Measurements from ENCODE around the gene FCGR3B. TPM values are rescaled to one million over a fixed set of nuclear protein-coding genes. Genes with fewer than 3 reads are reported as not detected.
A peak's percentile ranks its signal among the peaks of the same experiment; 100 is the strongest.
"Not testable (repeated sequence)": the region's sequence is repeated elsewhere in the genome, so short reads cannot be mapped to it uniquely, and the experiment has no call there.

Gene FCGR3B
- total RNA-seq, 1 donor = not detected

DNA sequence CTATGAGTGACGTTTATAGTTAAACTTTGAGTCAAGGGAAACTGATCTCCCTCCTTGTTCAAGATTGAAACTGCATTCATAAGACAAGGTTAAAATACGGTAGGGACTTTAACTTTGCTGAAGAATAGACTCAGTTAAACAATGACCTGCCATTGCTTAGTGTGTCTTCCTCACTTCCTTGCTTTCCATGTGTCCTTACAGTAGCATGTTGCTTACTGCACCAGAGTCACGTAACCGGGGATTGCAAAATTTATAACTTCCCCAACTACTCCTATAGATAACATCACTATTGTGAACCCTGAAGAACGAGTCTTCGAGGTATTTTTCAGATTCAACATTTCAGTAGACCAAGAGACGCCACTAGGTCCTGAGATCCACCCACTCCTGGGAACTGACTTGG, 22.6 kb upstream of the FCGR3B start:
- H3K4me2 ChIP-seq (ENCODE audit: insufficient read depth, low read length); H3K4me1 ChIP-seq (ENCODE audit: insufficient read depth, low read length); H3K79me2 ChIP-seq (ENCODE audit: insufficient read depth, low read length); DNase-seq (ENCODE audit: insufficient read length, low spot score, missing footprints); H3K27ac ChIP-seq (ENCODE audit: low read depth, low read length); H3K36me3 ChIP-seq (ENCODE audit: insufficient read depth, low read length); H4K20me1 ChIP-seq (ENCODE audit: insufficient read depth, low read length); H3K4me3 ChIP-seq (ENCODE audit: insufficient read depth, low read length); H3K27me3 ChIP-seq (ENCODE audit: insufficient read depth, low read length); H2AFZ ChIP-seq (ENCODE audit: low read length); H3K9me3 ChIP-seq (ENCODE audit: low read depth, low read length): not testable (repeated sequence)

DNA sequence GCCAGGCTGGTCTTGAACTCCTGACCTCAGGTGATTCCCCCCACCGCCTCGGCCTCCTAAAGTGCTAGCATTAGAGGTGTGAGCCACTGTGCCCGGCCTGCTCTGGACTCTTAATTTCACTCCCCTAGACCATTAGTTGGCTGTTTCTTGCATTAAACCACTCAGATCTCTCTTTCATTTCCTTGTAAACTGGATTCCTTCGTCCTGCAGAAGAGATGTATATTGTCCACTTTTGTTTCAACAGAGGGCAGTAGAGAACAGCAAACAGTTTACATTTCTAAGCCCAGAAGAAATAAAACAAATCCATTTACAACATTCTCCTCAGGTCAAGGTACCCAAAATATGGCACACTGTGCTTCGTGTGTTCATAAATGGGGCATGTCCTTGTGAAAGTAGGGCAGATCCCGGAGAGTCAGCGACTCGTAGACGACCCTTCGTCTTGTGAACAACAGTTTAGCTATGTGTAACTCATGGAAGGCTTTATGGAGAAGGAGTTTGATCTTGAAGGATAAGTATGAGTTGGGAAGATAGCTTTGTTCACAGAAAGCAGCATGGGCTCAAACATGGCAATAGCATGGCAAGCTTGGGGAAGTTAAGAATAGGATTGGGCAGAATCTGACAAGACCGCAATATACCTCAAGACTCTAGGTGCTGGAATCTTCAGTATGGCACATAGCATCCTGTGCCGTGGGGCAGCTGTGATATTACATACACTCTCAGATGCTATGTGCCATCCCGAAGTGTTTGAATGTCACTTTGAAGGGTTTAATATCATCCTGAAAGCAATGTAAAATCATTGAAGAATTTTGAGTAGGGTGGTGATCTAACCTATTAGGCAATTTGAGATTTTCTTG, 16.8 kb upstream of the FCGR3B start:
- not testable (repeated sequence) for DNase-seq (ENCODE audit: insufficient read length, low spot score, missing footprints); H3K4me3 ChIP-seq (ENCODE audit: insufficient read depth, low read length); H3K36me3 ChIP-seq (ENCODE audit: insufficient read depth, low read length); H3K4me1 ChIP-seq (ENCODE audit: insufficient read depth, low read length); H3K79me2 ChIP-seq (ENCODE audit: insufficient read depth, low read length); H4K20me1 ChIP-seq (ENCODE audit: insufficient read depth, low read length); H3K9me3 ChIP-seq (ENCODE audit: low read depth, low read length); H3K27me3 ChIP-seq (ENCODE audit: insufficient read depth, low read length); H3K27ac ChIP-seq (ENCODE audit: low read depth, low read length)
- Histone ChIP-seq H3K4me2 (ENCODE audit: insufficient read depth, low read length) (peak overlapping the region; percentile 18), H2AFZ (ENCODE audit: low read length) (peak overlapping the region; percentile 13)
- TF ChIP-seq, protein P1, sequence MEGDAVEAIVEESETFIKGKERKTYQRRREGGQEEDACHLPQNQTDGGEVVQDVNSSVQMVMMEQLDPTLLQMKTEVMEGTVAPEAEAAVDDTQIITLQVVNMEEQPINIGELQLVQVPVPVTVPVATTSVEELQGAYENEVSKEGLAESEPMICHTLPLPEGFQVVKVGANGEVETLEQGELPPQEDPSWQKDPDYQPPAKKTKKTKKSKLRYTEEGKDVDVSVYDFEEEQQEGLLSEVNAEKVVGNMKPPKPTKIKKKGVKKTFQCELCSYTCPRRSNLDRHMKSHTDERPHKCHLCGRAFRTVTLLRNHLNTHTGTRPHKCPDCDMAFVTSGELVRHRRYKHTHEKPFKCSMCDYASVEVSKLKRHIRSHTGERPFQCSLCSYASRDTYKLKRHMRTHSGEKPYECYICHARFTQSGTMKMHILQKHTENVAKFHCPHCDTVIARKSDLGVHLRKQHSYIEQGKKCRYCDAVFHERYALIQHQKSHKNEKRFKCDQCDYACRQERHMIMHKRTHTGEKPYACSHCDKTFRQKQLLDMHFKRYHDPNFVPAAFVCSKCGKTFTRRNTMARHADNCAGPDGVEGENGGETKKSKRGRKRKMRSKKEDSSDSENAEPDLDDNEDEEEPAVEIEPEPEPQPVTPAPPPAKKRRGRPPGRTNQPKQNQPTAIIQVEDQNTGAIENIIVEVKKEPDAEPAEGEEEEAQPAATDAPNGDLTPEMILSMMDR (IDR thresholded peaks at IDR 0.05; ENCODE audit: extremely low read depth, low read depth, low read length) = peak; percentile 58

DNA sequence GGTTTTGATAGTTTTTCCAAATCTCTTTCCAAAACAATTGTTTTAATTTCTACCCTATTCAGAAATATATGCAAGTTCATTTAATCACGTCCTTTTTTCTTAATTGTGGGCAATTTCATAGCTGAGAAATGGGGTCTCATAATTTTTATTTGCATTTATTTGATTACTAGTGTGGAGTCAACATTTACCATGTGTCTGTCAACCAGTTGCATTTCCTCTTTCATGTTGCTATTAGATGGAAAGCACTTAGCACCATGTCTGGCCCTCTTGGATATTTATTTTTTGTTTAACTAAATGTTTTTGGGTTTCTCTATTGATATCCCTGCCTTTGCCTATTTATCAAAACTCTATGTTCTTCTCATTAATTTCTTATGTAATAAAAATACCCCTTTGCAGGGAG, 13.9 kb upstream of the FCGR3B start:
- not testable (repeated sequence) for H3K27me3 ChIP-seq (ENCODE audit: insufficient read depth, low read length); H3K4me1 ChIP-seq (ENCODE audit: insufficient read depth, low read length); H2AFZ ChIP-seq (ENCODE audit: low read length); H3K36me3 ChIP-seq (ENCODE audit: insufficient read depth, low read length); H3K4me2 ChIP-seq (ENCODE audit: insufficient read depth, low read length); H3K27ac ChIP-seq (ENCODE audit: low read depth, low read length); H3K9me3 ChIP-seq (ENCODE audit: low read depth, low read length); H3K79me2 ChIP-seq (ENCODE audit: insufficient read depth, low read length); H3K4me3 ChIP-seq (ENCODE audit: insufficient read depth, low read length); DNase-seq (ENCODE audit: insufficient read length, low spot score, missing footprints); H4K20me1 ChIP-seq (ENCODE audit: insufficient read depth, low read length)

DNA sequence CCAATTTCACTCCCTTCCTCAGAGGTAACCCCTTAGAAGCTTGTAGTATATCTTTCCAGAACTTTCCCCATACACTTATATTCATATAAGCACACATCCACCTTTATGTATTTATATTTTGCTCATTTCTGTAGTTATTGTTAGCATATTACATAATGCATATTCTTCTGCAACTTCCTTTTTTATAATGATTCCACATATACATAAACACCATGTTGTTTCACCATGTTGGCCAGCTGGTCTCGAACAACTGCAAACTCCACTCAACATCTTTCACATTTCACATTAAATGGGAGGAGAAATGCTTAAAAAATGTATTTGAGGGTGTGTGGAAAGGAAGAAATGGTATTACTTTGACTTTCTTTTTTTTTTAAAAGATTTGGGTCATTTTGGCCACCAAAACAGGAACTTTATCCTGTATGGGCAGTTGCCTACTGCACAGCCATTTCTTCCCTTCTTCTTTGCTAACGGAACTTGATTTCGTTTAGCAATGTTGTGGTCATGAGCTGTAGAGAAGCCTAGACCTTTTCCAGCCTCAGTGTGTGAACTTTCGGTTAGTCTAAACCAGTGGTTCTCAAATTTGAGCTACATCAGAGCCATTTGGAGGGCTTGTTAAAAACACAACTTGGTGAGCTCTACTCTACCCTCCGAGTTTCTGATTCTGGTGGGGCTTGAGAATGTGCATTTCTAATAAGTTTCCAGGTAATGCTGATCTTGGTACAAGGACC, 12.7 kb upstream of the FCGR3B start:
- not testable (repeated sequence) for H3K36me3 ChIP-seq (ENCODE audit: insufficient read depth, low read length); H4K20me1 ChIP-seq (ENCODE audit: insufficient read depth, low read length); DNase-seq (ENCODE audit: insufficient read length, low spot score, missing footprints); H3K79me2 ChIP-seq (ENCODE audit: insufficient read depth, low read length); H3K4me3 ChIP-seq (ENCODE audit: insufficient read depth, low read length); H2AFZ ChIP-seq (ENCODE audit: low read length); H3K27ac ChIP-seq (ENCODE audit: low read depth, low read length); H3K9me3 ChIP-seq (ENCODE audit: low read depth, low read length); H3K4me1 ChIP-seq (ENCODE audit: insufficient read depth, low read length); H3K4me2 ChIP-seq (ENCODE audit: insufficient read depth, low read length); H3K27me3 ChIP-seq (ENCODE audit: insufficient read depth, low read length)

DNA sequence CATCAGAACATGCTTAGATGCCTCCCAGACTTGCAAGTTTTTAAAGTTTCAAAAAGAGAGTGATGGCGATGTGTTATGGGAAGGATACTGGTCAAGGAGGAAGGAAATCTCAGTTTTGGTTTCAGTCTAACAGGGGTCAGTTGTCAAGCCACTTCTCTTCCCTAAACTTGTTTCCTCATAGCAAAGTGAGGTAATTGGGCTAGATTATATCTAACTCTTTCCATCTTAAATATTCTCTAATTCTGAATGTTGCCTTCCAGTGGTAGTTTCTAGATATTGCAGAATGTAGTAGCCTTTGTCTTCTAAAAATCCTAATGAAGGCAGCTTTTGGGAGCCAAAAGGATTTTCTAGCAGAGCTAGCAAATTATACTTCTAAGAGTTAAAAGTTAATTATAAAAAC, 11.7 kb upstream of the FCGR3B start:
- not testable (repeated sequence) for H3K4me2 ChIP-seq (ENCODE audit: insufficient read depth, low read length); DNase-seq (ENCODE audit: insufficient read length, low spot score, missing footprints); H3K27me3 ChIP-seq (ENCODE audit: insufficient read depth, low read length); H3K4me1 ChIP-seq (ENCODE audit: insufficient read depth, low read length); H3K27ac ChIP-seq (ENCODE audit: low read depth, low read length); H2AFZ ChIP-seq (ENCODE audit: low read length); H3K9me3 ChIP-seq (ENCODE audit: low read depth, low read length); H3K36me3 ChIP-seq (ENCODE audit: insufficient read depth, low read length); H3K79me2 ChIP-seq (ENCODE audit: insufficient read depth, low read length); H3K4me3 ChIP-seq (ENCODE audit: insufficient read depth, low read length); H4K20me1 ChIP-seq (ENCODE audit: insufficient read depth, low read length)
- TF ChIP-seq, protein P1 (IDR thresholded peaks at IDR 0.05; ENCODE audit: extremely low read depth, low read depth, low read length) = peak; percentile 23

GRCh38 chr1:161639203-161639602, 8.2 kb upstream of the FCGR3B start:
- not testable (repeated sequence) for H3K79me2 ChIP-seq (ENCODE audit: insufficient read depth, low read length); H3K36me3 ChIP-seq (ENCODE audit: insufficient read depth, low read length); H3K9me3 ChIP-seq (ENCODE audit: low read depth, low read length); H3K4me3 ChIP-seq (ENCODE audit: insufficient read depth, low read length); H3K27me3 ChIP-seq (ENCODE audit: insufficient read depth, low read length); H3K4me1 ChIP-seq (ENCODE audit: insufficient read depth, low read length); H2AFZ ChIP-seq (ENCODE audit: low read length); H3K4me2 ChIP-seq (ENCODE audit: insufficient read depth, low read length); H3K27ac ChIP-seq (ENCODE audit: low read depth, low read length); DNase-seq (ENCODE audit: insufficient read length, low spot score, missing footprints); H4K20me1 ChIP-seq (ENCODE audit: insufficient read depth, low read length)

GRCh38 chr1:161638251-161638993, 7.4 kb upstream of the FCGR3B start:
- not testable (repeated sequence) for H3K4me1 ChIP-seq (ENCODE audit: insufficient read depth, low read length); H3K27me3 ChIP-seq (ENCODE audit: insufficient read depth, low read length); H4K20me1 ChIP-seq (ENCODE audit: insufficient read depth, low read length); H3K36me3 ChIP-seq (ENCODE audit: insufficient read depth, low read length); DNase-seq (ENCODE audit: insufficient read length, low spot score, missing footprints); H3K27ac ChIP-seq (ENCODE audit: low read depth, low read length); H3K4me3 ChIP-seq (ENCODE audit: insufficient read depth, low read length); H3K79me2 ChIP-seq (ENCODE audit: insufficient read depth, low read length); H3K4me2 ChIP-seq (ENCODE audit: insufficient read depth, low read length); H3K9me3 ChIP-seq (ENCODE audit: low read depth, low read length); H2AFZ ChIP-seq (ENCODE audit: low read length)

All from osteoblast (primary cell).